Neural progenitor cell (in vitro differentiated cells): ENCODE results near the gene CAPNS1. TPM values are rescaled to one million over a fixed set of nuclear protein-coding genes. Genes with fewer than 3 reads are reported as not detected.

ENCODE experiments used
- DNase-seq: peaks from one replicate; pipeline ENCODE4 v3.0.0-alpha.2; 2016; ENCODE audit warnings: low spot score
- H2AFZ ChIP-seq: fragments of 200-600 bp; sonication (generic); replicated peaks from 2 replicates; pipeline ENCODE4 v1.6.1; 2016; ENCODE audit warnings: antibody characterized with exemption
- H3F3A ChIP-seq: fragments of 200-600 bp; sonication (generic); 2 replicates; pipeline ENCODE4 v1.6.1; 2016; ENCODE audit warnings: antibody characterized with exemption, low read depth
- H3K27ac ChIP-seq: fragments of 200-600 bp; sonication (generic); 2 replicates; pipeline ENCODE4 v1.5.1; 2016; ENCODE audit warnings: mild to moderate bottlenecking
- H3K27me3 ChIP-seq: fragments of 200-600 bp; sonication (generic); 2 replicates; pipeline ENCODE4 v1.6.1; 2016; ENCODE audit warnings: mild to moderate bottlenecking, moderate library complexity
- H3K36me3 ChIP-seq: fragments of 200-600 bp; sonication (generic); 2 replicates; pipeline ENCODE4 v1.5.1; 2016
- H3K4me1 ChIP-seq: fragments of 200-600 bp; sonication (generic); 2 replicates; pipeline ENCODE4 v1.6.1; 2016; ENCODE audit warnings: mixed run types
- H3K4me2 ChIP-seq: fragments of 200-600 bp; sonication (generic); 2 replicates; pipeline ENCODE4 v1.6.1; 2016
- H3K4me3 ChIP-seq: fragments of 200-600 bp; sonication (generic); 2 replicates; pipeline ENCODE4 v1.5.1; 2016
- H3K79me2 ChIP-seq: fragments of 200-600 bp; sonication (generic); 2 replicates; pipeline ENCODE4 v1.6.1; 2016; ENCODE audit warnings: low read depth
- H3K9ac ChIP-seq: fragments of 200-600 bp; sonication (generic); 2 replicates; pipeline ENCODE4 v1.6.1; 2016
- H3K9me3 ChIP-seq: fragments of 200-600 bp; sonication (generic); 2 replicates; pipeline ENCODE4 v1.5.1; 2016; ENCODE audit warnings: low read depth
- H4K20me1 ChIP-seq: fragments of 200-600 bp; sonication (generic); 2 replicates; pipeline ENCODE4 v1.6.1; 2016; ENCODE audit warnings: low read depth
- H3K27ac Mint-ChIP-seq: 3 replicates; pipeline ENCODE4 v1.8.0; 2021; ENCODE audit warnings: mixed read lengths
- H3K27me3 Mint-ChIP-seq: 2 replicates; pipeline ENCODE4 v1.8.0; 2022; ENCODE audit warnings: low read depth, mild to moderate bottlenecking, inconsistent platforms, moderate library complexity, mixed read lengths; ENCODE audit not compliant: insufficient read depth
- H3K36me3 Mint-ChIP-seq: 3 replicates; pipeline ENCODE4 v1.8.0; 2021; ENCODE audit warnings: mixed read lengths
- H3K4me1 Mint-ChIP-seq: 3 replicates; pipeline ENCODE4 v1.8.0; 2021; ENCODE audit warnings: mixed read lengths
- H3K4me3 Mint-ChIP-seq: 3 replicates; pipeline ENCODE4 v1.8.0; 2021; ENCODE audit warnings: mild to moderate bottlenecking, moderate library complexity, mixed read lengths
- H3K9me3 Mint-ChIP-seq: 3 replicates; pipeline ENCODE4 v1.8.0; 2020; ENCODE audit warnings: mixed read lengths
- CTCF ChIP-seq: fragments of 200-600 bp; sonication (generic); IDR thresholded peaks from 2 replicates; pipeline ENCODE4 v1.5.1; 2017; ENCODE audit warnings: antibody characterized with exemption, mild to moderate bottlenecking
- EZH2 ChIP-seq: fragments of 200-600 bp; sonication (generic); IDR thresholded peaks from 2 replicates; pipeline ENCODE4 v1.6.1; 2017; ENCODE audit warnings: antibody characterized with exemption, mild to moderate bottlenecking, moderate library complexity
- EZH2phosphoT487 ChIP-seq: fragments of 200-600 bp; sonication (generic); IDR thresholded peaks from 2 replicates; pipeline ENCODE4 v1.6.1; 2017; ENCODE audit warnings: antibody characterized with exemption
- total RNA-seq: library from RNA; depleted of rRNA; stranded (reverse); fragments of >200 nt; gene quantifications from 2 replicates; pipeline ENCODE4 v1.2.3, GENCODE V29; 2015; ENCODE audit warnings: low replicate concordance

The CAPNS1 gene
- total RNA-seq, 1 donor from 2014 or later: 258 TPM

GRCh38 chr19:36141039-36141927, 1.4 kb downstream of the CAPNS1 start:
- H3K4me3 ChIP-seq: peak overlapping the region; percentile 91
- Mint-ChIP-seq H3K27me3 (peaks cover 9% of the 10 kb centered on the region), H3K27ac (peak overlapping the region; percentile 13), H3K4me1 (peaks cover 13% of the 10 kb centered on the region), H3K4me3 (peak overlapping the region; percentile 97), H3K9me3 (no peaks in the 10 kb centered on the region), H3K36me3 (peaks cover 29% of the 10 kb centered on the region)
- peak overlapping the region; percentile 83 for H3K4me2 ChIP-seq
- H3K9ac ChIP-seq: peak overlapping the region; percentile 74
- H3K79me2 ChIP-seq: peaks cover 20% of the 10 kb centered on the region
- no peaks in the 10 kb centered on the region for H3K9me3 ChIP-seq
- peak; percentile 92 for DNase-seq
- no peaks in the 10 kb centered on the region for H3K36me3 ChIP-seq
- H3K4me1 ChIP-seq: peaks cover 7% of the 10 kb centered on the region
- peaks cover 13% of the 10 kb centered on the region for H3F3A ChIP-seq
- no peaks in the 10 kb centered on the region for H3K27me3 ChIP-seq
- peak overlapping the region; percentile 15 for H2AFZ ChIP-seq
- TF ChIP-seq CTCF: no peak
- H3K27ac ChIP-seq: no peak overlapping the region
- peaks cover 15% of the 10 kb centered on the region for H4K20me1 ChIP-seq

DNA sequence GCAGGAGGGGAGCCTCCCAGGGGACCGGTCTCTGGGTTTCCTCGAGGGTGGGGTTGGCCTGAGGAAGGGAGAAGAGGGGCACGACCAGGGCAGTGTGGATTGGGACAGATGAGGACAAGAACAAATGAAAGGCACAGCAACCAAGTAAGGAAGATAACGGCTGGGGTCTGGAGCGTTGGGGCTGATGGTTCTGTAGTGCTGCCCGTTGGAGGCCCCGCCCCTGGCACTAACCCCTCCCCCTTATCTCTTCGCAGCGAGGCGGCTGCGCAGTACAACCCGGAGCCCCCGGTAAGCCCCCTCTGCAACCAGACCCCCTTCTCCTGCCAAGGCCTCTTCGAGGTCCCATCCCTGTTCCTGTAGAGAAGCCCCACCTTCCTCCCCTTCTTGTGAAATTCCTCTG, 2.2 kb downstream of the CAPNS1 start:
- Mint-ChIP-seq H3K36me3 (peaks cover 34% of the 10 kb centered on the region), H3K27me3 (peaks cover 9% of the 10 kb centered on the region), H3K4me3 (peak overlapping the region; percentile 97), H3K4me1 (peaks cover 8% of the 10 kb centered on the region), H3K27ac (no peak overlapping the region), H3K9me3 (no peaks in the 10 kb centered on the region)
- peak overlapping the region; percentile 91 for H3K4me3 ChIP-seq
- peaks cover 13% of the 10 kb centered on the region for H3F3A ChIP-seq
- peak overlapping the region; percentile 83 for H3K4me2 ChIP-seq
- H3K27me3 ChIP-seq: no peaks in the 10 kb centered on the region
- H3K4me1 ChIP-seq: peaks cover 7% of the 10 kb centered on the region
- H4K20me1 ChIP-seq: peaks cover 15% of the 10 kb centered on the region
- DNase-seq: no peak
- H3K9me3 ChIP-seq: no peaks in the 10 kb centered on the region
- H3K27ac ChIP-seq: no peak overlapping the region
- peaks cover 20% of the 10 kb centered on the region for H3K79me2 ChIP-seq
- no peaks in the 10 kb centered on the region for H3K36me3 ChIP-seq
- TF ChIP-seq CTCF: no peak
- no peak for TF ChIP-seq EZH2phosphoT487
- no peak for TF ChIP-seq EZH2
- no peak overlapping the region for H3K9ac ChIP-seq
- no peak overlapping the region for H2AFZ ChIP-seq

DNA sequence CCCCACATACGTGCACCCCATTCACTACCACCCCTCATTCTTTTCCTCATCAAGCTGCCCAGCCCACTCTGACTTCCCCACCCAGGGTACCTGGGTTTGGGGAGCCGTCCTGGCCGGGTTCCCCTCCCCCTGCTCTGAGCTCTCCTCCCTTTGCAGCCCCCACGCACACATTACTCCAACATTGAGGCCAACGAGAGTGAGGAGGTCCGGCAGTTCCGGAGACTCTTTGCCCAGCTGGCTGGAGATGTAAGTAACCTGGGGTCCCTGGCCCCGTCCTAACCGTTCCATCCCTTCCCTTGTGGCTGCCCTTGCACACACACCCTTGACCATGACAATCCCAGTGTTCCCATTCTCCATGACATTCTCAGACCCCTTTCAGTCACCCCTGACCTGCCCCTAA, 2.6 kb downstream of the CAPNS1 start:
- Histone ChIP-seq H3K79me2 (peaks cover 20% of the 10 kb centered on the region), H3K9me3 (no peaks in the 10 kb centered on the region), H3K36me3 (no peaks in the 10 kb centered on the region), H3K9ac (no peak overlapping the region), H2AFZ (no peak overlapping the region), H4K20me1 (peaks cover 15% of the 10 kb centered on the region), H3K27me3 (no peaks in the 10 kb centered on the region), H3K4me2 (no peak overlapping the region), H3K27ac (no peak overlapping the region), H3K4me3 (no peak overlapping the region), H3F3A (peaks cover 13% of the 10 kb centered on the region), H3K4me1 (peaks cover 7% of the 10 kb centered on the region)
- H3K4me1 Mint-ChIP-seq: peaks cover 8% of the 10 kb centered on the region
- H3K9me3 Mint-ChIP-seq: no peaks in the 10 kb centered on the region
- peaks cover 9% of the 10 kb centered on the region for H3K27me3 Mint-ChIP-seq
- no peak overlapping the region for H3K27ac Mint-ChIP-seq
- H3K36me3 Mint-ChIP-seq: peaks cover 36% of the 10 kb centered on the region
- no peak for DNase-seq
- TF ChIP-seq EZH2phosphoT487 (no peak), CTCF (no peak), EZH2 (no peak)
- H3K4me3 Mint-ChIP-seq: peak overlapping the region; percentile 68
